ENCODE measurements around the gene GANAB.

Gene GANAB

GRCh38 chr11:62648967-62649364, 2.6 kb upstream of the GANAB start:
- no peak for DNase-seq (ENCODE audit: low spot score)
- TF ChIP-seq, protein P1, sequence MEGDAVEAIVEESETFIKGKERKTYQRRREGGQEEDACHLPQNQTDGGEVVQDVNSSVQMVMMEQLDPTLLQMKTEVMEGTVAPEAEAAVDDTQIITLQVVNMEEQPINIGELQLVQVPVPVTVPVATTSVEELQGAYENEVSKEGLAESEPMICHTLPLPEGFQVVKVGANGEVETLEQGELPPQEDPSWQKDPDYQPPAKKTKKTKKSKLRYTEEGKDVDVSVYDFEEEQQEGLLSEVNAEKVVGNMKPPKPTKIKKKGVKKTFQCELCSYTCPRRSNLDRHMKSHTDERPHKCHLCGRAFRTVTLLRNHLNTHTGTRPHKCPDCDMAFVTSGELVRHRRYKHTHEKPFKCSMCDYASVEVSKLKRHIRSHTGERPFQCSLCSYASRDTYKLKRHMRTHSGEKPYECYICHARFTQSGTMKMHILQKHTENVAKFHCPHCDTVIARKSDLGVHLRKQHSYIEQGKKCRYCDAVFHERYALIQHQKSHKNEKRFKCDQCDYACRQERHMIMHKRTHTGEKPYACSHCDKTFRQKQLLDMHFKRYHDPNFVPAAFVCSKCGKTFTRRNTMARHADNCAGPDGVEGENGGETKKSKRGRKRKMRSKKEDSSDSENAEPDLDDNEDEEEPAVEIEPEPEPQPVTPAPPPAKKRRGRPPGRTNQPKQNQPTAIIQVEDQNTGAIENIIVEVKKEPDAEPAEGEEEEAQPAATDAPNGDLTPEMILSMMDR (IDR thresholded peaks at IDR 0.05; ENCODE audit: extremely low read depth, missing control alignments), result no peak

DNA sequence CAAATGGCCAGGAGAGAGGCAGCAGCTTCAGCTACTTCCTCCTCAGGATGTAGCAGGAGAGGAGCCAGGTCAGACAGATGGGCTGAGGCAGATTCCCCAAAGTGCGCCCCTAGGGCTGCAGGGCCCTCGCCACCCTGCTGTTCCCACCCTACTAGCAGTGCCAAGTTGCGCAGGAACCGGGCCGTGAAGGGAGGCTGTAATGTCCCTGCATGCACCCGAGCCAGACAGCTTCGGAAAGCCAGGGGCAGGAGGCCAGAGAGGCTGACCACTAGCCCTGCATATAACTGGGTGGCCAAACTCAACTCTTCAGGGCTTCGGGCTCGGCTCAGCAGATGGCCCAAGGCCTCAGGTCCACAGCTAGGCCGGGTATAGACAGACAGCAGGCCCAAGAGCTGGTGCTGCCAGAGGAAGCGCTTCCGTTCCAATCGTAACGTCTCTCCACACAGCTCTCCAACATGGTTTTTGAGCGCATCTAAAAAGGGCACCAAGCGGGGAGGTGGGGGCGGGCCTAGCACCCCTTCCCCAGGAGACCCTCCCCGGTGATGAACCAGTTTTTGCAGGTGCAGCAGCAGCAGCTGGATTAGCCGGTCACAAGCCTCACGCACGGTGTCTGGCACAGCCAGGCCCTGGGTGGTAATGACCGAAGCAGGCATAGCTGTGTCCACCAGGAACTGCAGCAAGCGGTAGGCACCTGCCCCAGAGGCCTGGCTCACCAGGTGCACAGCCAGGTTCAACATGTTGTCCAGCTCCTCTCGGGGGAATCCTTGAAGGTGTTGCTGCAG, 2.0 kb upstream of the GANAB start:
- no peak for DNase-seq (ENCODE audit: low spot score)
- TF ChIP-seq, protein P1 (IDR thresholded peaks at IDR 0.05; ENCODE audit: extremely low read depth, missing control alignments), result no peak

DNA sequence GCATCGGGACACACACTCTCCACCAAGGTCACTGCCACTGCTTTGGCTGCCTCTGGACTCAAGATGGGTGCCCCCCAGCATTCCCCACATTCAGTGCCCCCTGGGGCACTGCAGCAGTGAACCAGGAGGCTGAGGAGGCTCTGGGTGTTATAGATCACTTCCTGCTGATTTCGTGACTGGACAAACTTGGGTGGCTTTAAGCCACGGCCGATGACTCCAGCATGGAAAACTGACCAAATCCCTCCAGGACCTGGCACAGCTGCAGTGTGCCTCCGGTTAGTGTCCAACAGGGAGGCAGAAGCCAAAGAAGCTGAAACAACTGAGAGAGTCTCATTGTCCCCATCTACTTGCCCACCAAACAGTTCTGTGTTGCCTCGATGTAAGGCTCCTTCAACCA, 1.2 kb upstream of the GANAB start:
- TF ChIP-seq, protein P1 (IDR thresholded peaks at IDR 0.05; ENCODE audit: extremely low read depth, missing control alignments), result no peak
- no peak for DNase-seq (ENCODE audit: low spot score)

DNA sequence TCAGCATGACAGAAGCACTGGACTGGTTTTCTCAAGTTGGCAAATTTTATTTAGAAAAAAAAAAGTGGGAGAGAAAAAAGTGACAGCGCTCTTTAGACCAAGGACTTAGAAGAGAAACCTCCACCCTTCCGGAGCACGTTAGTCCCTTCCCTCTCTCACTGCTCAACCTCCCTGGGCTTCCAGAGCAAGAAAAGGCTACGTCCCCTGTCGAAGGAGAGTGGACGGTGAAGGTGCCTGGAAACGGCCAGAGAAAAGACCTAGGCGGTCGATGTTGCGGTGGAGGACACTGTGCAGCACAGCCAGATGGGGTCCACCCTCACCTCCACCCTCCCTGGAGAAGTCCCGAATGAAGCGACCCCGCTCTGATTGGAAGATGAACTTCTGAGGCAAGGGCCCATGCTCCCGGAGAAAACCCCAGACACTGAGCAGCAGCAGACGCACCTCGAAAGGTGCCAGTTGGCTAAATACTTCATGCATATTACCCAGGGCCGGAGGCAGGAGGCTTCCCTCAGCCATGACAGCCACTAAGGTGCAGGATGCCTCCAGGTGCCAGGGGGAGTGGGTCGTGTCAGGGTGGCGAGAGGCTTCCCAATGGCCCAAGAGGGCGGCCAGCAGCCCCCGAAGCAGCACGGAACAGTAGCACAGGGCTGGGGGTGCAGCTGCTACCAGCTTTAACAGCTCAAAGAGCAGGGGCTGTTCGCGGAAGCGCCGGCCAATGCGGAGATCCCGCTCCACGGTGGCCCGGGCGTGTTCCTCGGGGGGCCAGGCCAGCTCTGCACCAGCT, 604 bp upstream of the GANAB start:
- DNase-seq (ENCODE audit: low spot score), result no peak
- TF ChIP-seq, protein P1 (IDR thresholded peaks at IDR 0.05; ENCODE audit: extremely low read depth, missing control alignments), result no peak

DNA sequence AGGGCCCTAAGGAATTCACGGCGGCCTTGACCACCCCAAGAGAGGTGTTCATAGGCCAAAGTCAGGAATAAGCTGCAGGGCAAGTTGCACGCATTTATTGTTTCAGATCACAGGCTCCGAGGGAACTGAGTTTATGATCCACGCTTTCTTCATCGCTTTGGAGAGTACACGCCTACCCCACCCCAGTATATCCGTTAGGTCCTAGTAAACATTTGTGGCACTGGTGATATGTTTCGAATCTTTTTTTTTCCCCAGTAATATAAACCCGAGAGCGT, 805 bp downstream of the GANAB start:
- DNase-seq (ENCODE audit: low spot score), result no peak
- TF ChIP-seq, protein P1 (IDR thresholded peaks at IDR 0.05; ENCODE audit: extremely low read depth, missing control alignments), result no peak

GRCh38 chr11:62644220-62644619, 2.2 kb downstream of the GANAB start:
- TF ChIP-seq, protein P1 (IDR thresholded peaks at IDR 0.05; ENCODE audit: extremely low read depth, missing control alignments), result no peak
- no peak for DNase-seq (ENCODE audit: low spot score)

DNA sequence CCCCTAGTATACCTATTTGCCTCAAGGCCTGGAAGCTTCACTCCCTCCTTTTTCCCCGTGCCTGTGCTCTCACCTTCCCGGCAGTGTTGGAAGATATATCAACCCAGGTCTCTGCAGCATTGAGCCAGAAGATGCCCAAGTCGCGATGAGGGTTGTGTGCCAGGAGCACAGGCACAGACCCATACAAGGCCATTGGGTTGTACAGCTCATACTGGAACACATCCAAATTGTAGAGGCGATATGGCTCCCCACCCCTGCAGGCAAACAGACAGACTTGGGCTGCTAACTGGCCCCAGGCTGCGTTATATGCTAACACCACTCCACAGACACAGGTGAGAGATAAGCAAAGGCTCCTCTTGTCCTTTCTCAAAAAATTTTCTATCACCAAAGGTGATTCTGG, 13.9 kb downstream of the GANAB start:
- DNase-seq (ENCODE audit: low spot score), result no peak
- TF ChIP-seq, protein P1 (IDR thresholded peaks at IDR 0.05; ENCODE audit: extremely low read depth, missing control alignments), result no peak
